ENCODE data around the gene APLP2. TPM values are rescaled to one million over a fixed set of nuclear protein-coding genes. Genes with fewer than 3 reads are reported as not detected.

Gene APLP2
- total RNA-seq, 1 experiment from 2014 or later: 2,076 TPM

GRCh38 chr11:130070846-130071200 is 1.1 kb downstream of the APLP2 start:
- Histone ChIP-seq H3K4me3 (ENCODE audit: low read depth, low read length) (peak overlapping the region; percentile 99), H3K4me1 (peaks cover 52% of the 10 kb centered on the region), H3K9me3 (no peaks in the 10 kb centered on the region), H3K27me3 (replicated peaks; ENCODE audit: control insufficient read depth, insufficient read depth, low read length) (no peaks in the 10 kb centered on the region), H3K36me3 (ENCODE audit: control insufficient read depth, insufficient read depth, low read length) (no peaks in the 10 kb centered on the region)
- DNase-seq: no peak
- H3K27me3 Mint-ChIP-seq (ENCODE audit: insufficient read depth, unreplicated experiment): no peaks in the 10 kb centered on the region
- H3K9me3 Mint-ChIP-seq (ENCODE audit: unreplicated experiment): no peaks in the 10 kb centered on the region
- peak overlapping the region; percentile 75 for H3K4me3 Mint-ChIP-seq (ENCODE audit: unreplicated experiment)
- BruUV-seq (replicated peaks): no TSS peak
- H3K36me3 Mint-ChIP-seq (ENCODE audit: insufficient read depth, unreplicated experiment): peaks cover 45% of the 10 kb centered on the region
- TF ChIP-seq, protein P1, sequence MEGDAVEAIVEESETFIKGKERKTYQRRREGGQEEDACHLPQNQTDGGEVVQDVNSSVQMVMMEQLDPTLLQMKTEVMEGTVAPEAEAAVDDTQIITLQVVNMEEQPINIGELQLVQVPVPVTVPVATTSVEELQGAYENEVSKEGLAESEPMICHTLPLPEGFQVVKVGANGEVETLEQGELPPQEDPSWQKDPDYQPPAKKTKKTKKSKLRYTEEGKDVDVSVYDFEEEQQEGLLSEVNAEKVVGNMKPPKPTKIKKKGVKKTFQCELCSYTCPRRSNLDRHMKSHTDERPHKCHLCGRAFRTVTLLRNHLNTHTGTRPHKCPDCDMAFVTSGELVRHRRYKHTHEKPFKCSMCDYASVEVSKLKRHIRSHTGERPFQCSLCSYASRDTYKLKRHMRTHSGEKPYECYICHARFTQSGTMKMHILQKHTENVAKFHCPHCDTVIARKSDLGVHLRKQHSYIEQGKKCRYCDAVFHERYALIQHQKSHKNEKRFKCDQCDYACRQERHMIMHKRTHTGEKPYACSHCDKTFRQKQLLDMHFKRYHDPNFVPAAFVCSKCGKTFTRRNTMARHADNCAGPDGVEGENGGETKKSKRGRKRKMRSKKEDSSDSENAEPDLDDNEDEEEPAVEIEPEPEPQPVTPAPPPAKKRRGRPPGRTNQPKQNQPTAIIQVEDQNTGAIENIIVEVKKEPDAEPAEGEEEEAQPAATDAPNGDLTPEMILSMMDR (IDR thresholded peaks at IDR 0.05; ENCODE audit: insufficient read depth in 1 of 2, low read depth in 1 of 2, low read length in 1 of 2, severe bottlenecking in 1 of 2, unreplicated experiment in 1 of 2): no peak
- CTCF ChIA-PET: interaction anchor here (0.6 to 3.6 kb wide), 10 partner anchors 27 to 529 kb away, joined by 3 to 18 read pairs (median 4); partner anchors contain the start of gene PRDM10
- intact Hi-C loops (cut with micrococcal nuclease; ENCODE audit: unreplicated experiment): loop anchor here (1.0 kb wide), 2 partner anchors 61 to 148 kb away; no protein-coding TSS in a partner anchor
- peak overlapping the region; percentile 36 for H3K27ac Mint-ChIP-seq (ENCODE audit: unreplicated experiment)
- H3K4me1 Mint-ChIP-seq (ENCODE audit: low read depth, unreplicated experiment): peaks cover 22% of the 10 kb centered on the region
- POLR2A ChIA-PET: interaction anchor here (0.6 to 3.2 kb wide), 11 partner anchors 15 to 128 kb away, joined by 3 to 97 read pairs (median 9); partner anchors contain the start of gene PRDM10

DNA sequence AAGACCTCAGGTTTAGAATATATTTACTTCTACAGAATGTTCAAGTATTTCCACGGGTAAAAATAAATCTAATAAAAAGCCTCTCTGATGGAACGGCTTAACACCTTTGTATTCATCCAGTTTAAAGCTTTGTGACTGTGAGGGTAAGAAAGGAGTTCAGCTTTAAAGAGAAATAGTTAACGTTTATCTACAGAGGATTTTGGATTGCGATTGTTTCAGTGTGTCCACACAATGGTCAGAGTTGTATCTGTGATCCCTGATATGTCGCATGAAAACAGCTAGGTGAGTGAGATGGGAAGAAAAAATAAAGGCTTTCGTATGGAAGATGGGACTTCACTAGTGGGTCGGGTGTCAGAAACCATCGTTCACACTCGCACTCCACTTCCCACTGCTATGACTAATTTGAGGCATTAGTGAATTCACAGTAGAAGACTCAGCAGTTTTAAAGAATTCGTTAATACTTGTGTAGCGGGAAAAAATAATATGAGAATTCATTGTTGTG is 1.6 kb downstream of the APLP2 start:
- H3K4me3 ChIP-seq (ENCODE audit: low read depth, low read length): peak overlapping the region; percentile 99
- Mint-ChIP-seq H3K4me1 (ENCODE audit: low read depth, unreplicated experiment) (peaks cover 25% of the 10 kb centered on the region), H3K9me3 (ENCODE audit: unreplicated experiment) (no peaks in the 10 kb centered on the region), H3K27me3 (ENCODE audit: insufficient read depth, unreplicated experiment) (no peaks in the 10 kb centered on the region), H3K4me3 (ENCODE audit: unreplicated experiment) (peak overlapping the region; percentile 75), H3K36me3 (ENCODE audit: insufficient read depth, unreplicated experiment) (peaks cover 50% of the 10 kb centered on the region), H3K27ac (ENCODE audit: unreplicated experiment) (peak overlapping the region; percentile 36)
- no peaks in the 10 kb centered on the region for H3K27me3 ChIP-seq (replicated peaks; ENCODE audit: control insufficient read depth, insufficient read depth, low read length)
- TF ChIP-seq, protein P1 (IDR thresholded peaks at IDR 0.05; ENCODE audit: insufficient read depth in 1 of 2, low read depth in 1 of 2, low read length in 1 of 2, severe bottlenecking in 1 of 2, unreplicated experiment in 1 of 2): no peak
- ChIA-PET POLR2A (interaction anchor here (0.6 to 3.2 kb wide), 10 partner anchors 15 to 128 kb away, joined by 3 to 97 read pairs (median 8); partner anchors contain the start of gene PRDM10), CTCF (interaction anchor here (0.6 to 3.6 kb wide), 9 partner anchors 46 to 529 kb away, joined by 3 to 18 read pairs (median 5); partner anchors contain the start of gene PRDM10)
- TSS peak; percentile 38 for BruUV-seq (replicated peaks)
- no peaks in the 10 kb centered on the region for H3K9me3 ChIP-seq
- peaks cover 54% of the 10 kb centered on the region for H3K4me1 ChIP-seq
- no peak for DNase-seq
- intact Hi-C loops (cut with micrococcal nuclease; ENCODE audit: unreplicated experiment): loop anchor here (1.0 kb wide), 2 partner anchors 61 to 148 kb away; no protein-coding TSS in a partner anchor
- no peaks in the 10 kb centered on the region for H3K36me3 ChIP-seq (ENCODE audit: control insufficient read depth, insufficient read depth, low read length)

- no peaks in the 10 kb centered on the region for H3K9me3 Mint-ChIP-seq (ENCODE audit: unreplicated experiment)
These were observed 5.0 kb downstream of the APLP2 start for GRCh38 chr11:130074736-130075135.

More at GRCh38 chr11:130074736-130075135, 5.0 kb downstream of the APLP2 start:
- peaks cover 69% of the 10 kb centered on the region for H3K4me1 ChIP-seq
- H3K9me3 ChIP-seq: no peaks in the 10 kb centered on the region
- no peak for DNase-seq
- H3K27me3 ChIP-seq (replicated peaks; ENCODE audit: control insufficient read depth, insufficient read depth, low read length): no peaks in the 10 kb centered on the region
- Mint-ChIP-seq H3K36me3 (ENCODE audit: insufficient read depth, unreplicated experiment) (peaks cover 64% of the 10 kb centered on the region), H3K27ac (ENCODE audit: unreplicated experiment) (no peak overlapping the region), H3K27me3 (ENCODE audit: insufficient read depth, unreplicated experiment) (no peaks in the 10 kb centered on the region), H3K4me1 (ENCODE audit: low read depth, unreplicated experiment) (peaks cover 42% of the 10 kb centered on the region), H3K4me3 (ENCODE audit: unreplicated experiment) (no peak overlapping the region)
- no peaks in the 10 kb centered on the region for H3K36me3 ChIP-seq (ENCODE audit: control insufficient read depth, insufficient read depth, low read length)
- TF ChIP-seq, protein P1 (IDR thresholded peaks at IDR 0.05; ENCODE audit: insufficient read depth in 1 of 2, low read depth in 1 of 2, low read length in 1 of 2, severe bottlenecking in 1 of 2, unreplicated experiment in 1 of 2): no peak
- POLR2A ChIA-PET: no interaction called here
- CTCF ChIA-PET: no interaction called here
- no TSS peak for BruUV-seq (replicated peaks)
- no peak overlapping the region for H3K4me3 ChIP-seq (ENCODE audit: low read depth, low read length)
- intact Hi-C loops (cut with micrococcal nuclease; ENCODE audit: unreplicated experiment): no loop called here
